HepG2 (cell line): ENCODE measurements around the gene NYNRIN. TPM values are rescaled to one million over a fixed set of nuclear protein-coding genes. Genes with fewer than 3 reads are reported as not detected.

Source experiments
- ADNP ChIP-seq: sonication (generic); formaldehyde crosslinking; IDR thresholded peaks from 2 replicates; pipeline ENCODE4 v1.4.0; 2020; ENCODE audit warnings: missing genetic modification reagents
- ARID2 ChIP-seq: sonication (generic); formaldehyde crosslinking; IDR thresholded peaks from 2 replicates; pipeline ENCODE4 v1.8.1; 2022; ENCODE audit warnings: mild to moderate bottlenecking, missing genetic modification reagents, borderline replicate concordance
- DMAP1 ChIP-seq: IDR thresholded peaks from 2 replicates; pipeline ENCODE4 v1.6.1; 2016
- DNMT1 ChIP-seq: sonication (generic); formaldehyde crosslinking; IDR thresholded peaks from 2 replicates; pipeline ENCODE4 v1.5.1; 2020; ENCODE audit warnings: mild to moderate bottlenecking, missing genetic modification reagents
- FOXO1 ChIP-seq: sonication (generic); formaldehyde crosslinking; IDR thresholded peaks from 2 replicates; pipeline ENCODE4 v1.4.0; 2020; ENCODE audit warnings: missing genetic modification reagents
- HNF4A ChIP-seq: sonication (generic); formaldehyde crosslinking; IDR thresholded peaks from 2 replicates; pipeline ENCODE4 v1.4.0; 2020; ENCODE audit warnings: missing genetic modification reagents
- HNRNPUL1 ChIP-seq: fragments of 200-400 bp; formaldehyde crosslinking; IDR thresholded peaks from 2 replicates; pipeline ENCODE4 v1.6.1; 2017; ENCODE audit warnings: low read depth, mild to moderate bottlenecking, low read length, moderate library complexity
- KLF13 ChIP-seq: sonication (generic); formaldehyde crosslinking; IDR thresholded peaks from 2 replicates; pipeline ENCODE4 v1.4.0; 2020; ENCODE audit warnings: mild to moderate bottlenecking, missing genetic modification reagents
- LCORL ChIP-seq, 2 experiments: fragments of 450-650 bp in 1 of 2; sonication (generic) in 1 of 2; formaldehyde crosslinking in 1 of 2; IDR thresholded peaks; 2 replicates each; pipeline versions ENCODE4 v1.5.0 to v1.6.1; 2017 to 2020; ENCODE audit warnings: antibody characterized with exemption in 1 of 2, missing genetic modification reagents in 1 of 2
- MAFF ChIP-seq: IDR thresholded peaks from 2 replicates; pipeline ENCODE4 v1.6.1; 2011; ENCODE audit warnings: low read depth, low read length, improper control_type of control experiment
- MAFG ChIP-seq: sonication (generic); formaldehyde crosslinking; IDR thresholded peaks from 2 replicates; pipeline ENCODE4 v1.5.1; 2020; ENCODE audit warnings: mild to moderate bottlenecking, missing genetic modification reagents
- PBX2 ChIP-seq: IDR thresholded peaks from 2 replicates; pipeline ENCODE4 v1.6.1; 2016; ENCODE audit warnings: control low read depth
- PTBP1 ChIP-seq: fragments of 200-400 bp; formaldehyde crosslinking; IDR thresholded peaks from 2 replicates; pipeline ENCODE4 v1.6.1; 2018; ENCODE audit warnings: low read length, low read depth; ENCODE audit not compliant: poor library complexity, severe bottlenecking
- SKIL ChIP-seq: sonication (generic); formaldehyde crosslinking; IDR thresholded peaks from 2 replicates; pipeline ENCODE4 v1.8.0; 2022; ENCODE audit warnings: missing genetic modification reagents, mild to moderate bottlenecking, moderate library complexity, borderline replicate concordance
- SP2 ChIP-seq: sonication (generic); formaldehyde crosslinking; IDR thresholded peaks from 2 replicates; pipeline ENCODE4 v1.5.1; 2020; ENCODE audit warnings: mild to moderate bottlenecking, missing genetic modification reagents
- SRF ChIP-seq: IDR thresholded peaks from 2 replicates; pipeline ENCODE4 v1.6.1; 2011; ENCODE audit warnings: mild to moderate bottlenecking, low read depth, low read length, moderate library complexity
- ZC3H4 ChIP-seq: sonication (generic); formaldehyde crosslinking; IDR thresholded peaks from 2 replicates; pipeline ENCODE4 v1.4.0; 2020; ENCODE audit warnings: missing genetic modification reagents, borderline replicate concordance
- ZFP1 ChIP-seq: IDR thresholded peaks from 2 replicates; pipeline ENCODE4 v1.6.1; 2016
- ZNF205 ChIP-seq: IDR thresholded peaks from 2 replicates; pipeline ENCODE4 v1.6.1; 2018; ENCODE audit warnings: missing biosample characterization, missing genetic modification reagents
- ZNF232 ChIP-seq: sonication (generic); formaldehyde crosslinking; IDR thresholded peaks from 2 replicates; pipeline ENCODE4 v1.4.0; 2020; ENCODE audit warnings: missing genetic modification reagents, borderline replicate concordance
- ZNF260 ChIP-seq: sonication (generic); formaldehyde crosslinking; IDR thresholded peaks from 2 replicates; pipeline ENCODE4 v1.4.0; 2020; ENCODE audit warnings: missing genetic modification reagents, low read depth, mild to moderate bottlenecking, borderline replicate concordance
- ZNF510 ChIP-seq: sonication (generic); formaldehyde crosslinking; IDR thresholded peaks from 2 replicates; pipeline ENCODE4 v1.4.0; 2020; ENCODE audit warnings: low read depth, mild to moderate bottlenecking, missing genetic modification reagents
- ZNF546 ChIP-seq: sonication (generic); formaldehyde crosslinking; conservative IDR thresholded peaks from 2 replicates; pipeline ENCODE4 v1.8.1; 2023; ENCODE audit warnings: mild to moderate bottlenecking, missing genetic modification reagents
- ZNF563 ChIP-seq: sonication (generic); formaldehyde crosslinking; IDR thresholded peaks from 2 replicates; pipeline ENCODE4 v1.8.0; 2022; ENCODE audit warnings: mild to moderate bottlenecking, moderate library complexity, missing genetic modification reagents
- ZNF572 ChIP-seq: sonication (generic); formaldehyde crosslinking; IDR thresholded peaks from 2 replicates; pipeline ENCODE4 v1.5.1; 2020; ENCODE audit warnings: mild to moderate bottlenecking, missing genetic modification reagents
- ZNF724P ChIP-seq: sonication (generic); formaldehyde crosslinking; IDR thresholded peaks from 2 replicates; pipeline ENCODE4 v1.8.0; 2022; ENCODE audit warnings: missing genetic modification reagents, borderline replicate concordance
- ZUFSP ChIP-seq: sonication (generic); formaldehyde crosslinking; IDR thresholded peaks from 2 replicates; pipeline ENCODE4 v1.9.0; 2021; ENCODE audit warnings: missing genetic modification reagents, mild to moderate bottlenecking, borderline replicate concordance
- polyA plus RNA-seq, 8 experiments: library from polyadenylated mRNA; depleted of rRNA in 3 of 8; stranded (reverse) in 7 of 8; unstranded in 1 of 8; fragments of >200 nt; fragmentation: Illumina TruSeq in 4 of 8; extraction: Trizol in 4 of 8; gene quantifications; 2 replicates each; pipeline versions ENCODE4 v1.2.1 to v1.2.3, GENCODE V29; 2011 to 2016; ENCODE audit warnings: low read depth in 4 of 8, missing spikeins in 1 of 8, mixed read lengths in 1 of 8; ENCODE audit not compliant: insufficient read depth in 1 of 8
- total RNA-seq, 5 experiments: library from RNA; depleted of rRNA; stranded (reverse); fragments of >200 nt; fragmentation: Illumina TruSeq; extraction: Trizol; gene quantifications; 2 replicates each; pipeline ENCODE4 v1.2.3, GENCODE V29; 2016; ENCODE audit warnings: low read depth in 1 of 5

Gene NYNRIN
- total and polyA plus RNA-seq, 2 of the 13 experiments (the other 11 are each of a cell fraction or from before 2014, with no cell fraction given), result 0.63 to 1.1 TPM

- TF ChIP-seq ZNF563 (CRISPR knock-in tag) (no peak; the same call in none of the 2 replicates), DMAP1 (CRISPR knock-in tag) (0 out of 2 replicates have a peak, but pooled peaks have one; percentile 35), ZUFSP (CRISPR knock-in tag) (no peak), ZNF205 (CRISPR knock-in tag) (0 out of 2 replicates have a peak, but pooled peaks have one; percentile 46), MAFF (no peak), PBX2 (CRISPR knock-in tag) (no peak), ZNF510 (CRISPR knock-in tag) (no peak; the same call in 1 of the 2 replicates), SP2 (CRISPR knock-in tag) (peak; percentile 5; the same call in 1 of the 2 replicates), ZNF572 (CRISPR knock-in tag) (peak; percentile 79), HNF4A (CRISPR knock-in tag) (no peak), MAFG (CRISPR knock-in tag) (no peak), ARID2 (CRISPR knock-in tag) (no peak), PTBP1 (peak; percentile 92), DNMT1 (CRISPR knock-in tag) (peak; percentile 63; the same call in 1 of the 2 replicates), ZNF260 (CRISPR knock-in tag) (no peak), SRF (no peak), SKIL (CRISPR knock-in tag) (no peak), ZFP1 (CRISPR knock-in tag) (no peak; the same call in 1 of the 2 replicates), KLF13 (CRISPR knock-in tag) (0 out of 2 replicates have a peak, but pooled peaks have one; percentile 74), ZNF232 (no peak), ZNF724P (no peak; the same call in 1 of the 2 replicates), ZC3H4 (peak; percentile 27; the same call in 1 of the 2 replicates), LCORL (IDR thresholded peaks at IDR 0.05) (no peak; the same call in 1 of the 2 replicates), LCORL (CRISPR knock-in tag; IDR thresholded peaks at IDR 0.05) (no peak; the same call in 1 of the 2 replicates), ADNP (no peak), FOXO1 (CRISPR knock-in tag) (peak; percentile 7; the same call in 1 of the 2 replicates), ZNF546 (0 out of 2 replicates have a peak, but pooled peaks have one; percentile 5), HNRNPUL1 (no peak)
Observed at GRCh38 chr14:24366721-24367513, 31.9 kb upstream of the NYNRIN start (continued).
